Iris pigment epithelial cell (primary cell): ENCODE data around the gene SMIM28.

Experiments
- DNase-seq: peaks from one replicate; pipeline ENCODE4 v3.0.0-alpha.2; 2011; ENCODE audit warnings: low read depth

SMIM28 gene

DNA sequence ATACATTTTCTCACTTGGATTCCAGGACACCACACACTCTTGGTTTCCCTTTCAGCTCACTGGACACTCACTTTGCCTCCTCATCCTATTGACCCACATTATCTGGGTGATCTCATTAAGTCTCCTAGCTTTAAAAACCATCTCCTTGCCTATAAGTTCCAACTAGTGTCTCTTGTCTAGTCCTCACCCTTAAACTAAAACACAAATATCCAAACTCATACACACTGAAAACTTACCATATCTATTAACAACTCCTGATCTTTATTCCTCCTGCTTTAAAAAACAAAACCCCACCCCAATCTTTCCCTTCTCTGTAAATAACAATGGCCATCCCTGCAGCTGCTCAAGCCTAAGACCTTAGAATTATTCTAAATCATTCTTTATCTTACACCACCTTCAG is 3.5 kb upstream of the SMIM28 start:
- no peak for DNase-seq

- DNase-seq = no peak
Observed at GRCh38 chr6:138374815-138375214, 2.9 kb upstream of the SMIM28 start.

DNA sequence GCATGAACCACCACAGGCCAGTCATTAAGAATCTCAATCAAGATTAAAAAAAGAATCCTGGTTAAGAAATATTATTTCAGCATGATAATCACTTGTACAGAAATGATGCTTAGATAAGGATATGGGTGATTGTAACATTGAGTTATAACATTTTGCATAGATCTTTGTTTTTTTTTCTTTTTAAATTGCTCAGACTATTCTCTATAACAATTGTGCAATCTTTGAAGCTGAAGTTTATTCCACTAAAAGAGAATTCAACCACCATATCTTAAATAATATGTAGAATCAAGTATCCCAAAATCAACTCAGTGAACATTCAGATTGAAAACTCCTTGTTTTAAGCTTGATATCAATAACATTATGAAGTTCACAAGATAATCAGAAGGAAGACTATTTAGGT is 663 bp upstream of the SMIM28 start:
- no peak for DNase-seq

GRCh38 chr6:138378463-138378862 is 758 bp downstream of the SMIM28 start:
- no peak for DNase-seq

DNA sequence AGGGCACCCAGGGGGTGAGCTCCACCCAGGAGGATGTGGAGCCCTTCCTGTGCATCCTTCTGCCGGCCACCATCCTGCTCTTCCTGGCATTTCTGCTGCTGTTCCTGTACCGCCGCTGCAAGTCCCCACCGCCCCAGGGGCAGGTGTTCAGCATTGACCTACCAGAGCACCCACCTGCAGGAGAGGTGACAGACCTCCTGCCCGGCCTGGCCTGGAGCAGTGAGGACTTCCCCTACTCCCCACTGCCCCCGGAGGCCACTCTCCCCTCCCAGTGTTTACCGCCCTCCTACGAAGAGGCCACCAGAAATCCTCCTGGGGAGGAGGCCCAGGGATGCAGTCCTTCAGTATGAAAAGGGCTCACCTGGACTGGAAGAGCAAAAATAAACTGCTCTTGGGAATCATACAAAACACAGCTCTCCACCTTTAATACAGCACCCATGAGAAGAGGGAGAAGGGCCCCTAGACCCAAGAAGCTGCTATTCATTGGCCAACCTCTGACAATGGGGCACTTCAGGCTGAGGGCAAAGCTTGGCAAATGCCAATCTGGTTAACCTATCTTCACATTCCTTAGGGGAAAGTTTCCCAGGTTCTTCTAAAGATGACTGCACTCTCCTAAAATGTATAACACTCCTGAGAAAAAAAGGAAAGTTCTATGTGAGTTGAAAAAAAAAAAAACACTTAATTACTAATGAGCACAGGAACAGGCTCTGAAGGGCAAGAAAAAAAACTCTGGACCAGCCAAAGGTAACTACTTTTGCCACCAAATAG is 5.0 kb downstream of the SMIM28 start:
- no peak for DNase-seq

DNA sequence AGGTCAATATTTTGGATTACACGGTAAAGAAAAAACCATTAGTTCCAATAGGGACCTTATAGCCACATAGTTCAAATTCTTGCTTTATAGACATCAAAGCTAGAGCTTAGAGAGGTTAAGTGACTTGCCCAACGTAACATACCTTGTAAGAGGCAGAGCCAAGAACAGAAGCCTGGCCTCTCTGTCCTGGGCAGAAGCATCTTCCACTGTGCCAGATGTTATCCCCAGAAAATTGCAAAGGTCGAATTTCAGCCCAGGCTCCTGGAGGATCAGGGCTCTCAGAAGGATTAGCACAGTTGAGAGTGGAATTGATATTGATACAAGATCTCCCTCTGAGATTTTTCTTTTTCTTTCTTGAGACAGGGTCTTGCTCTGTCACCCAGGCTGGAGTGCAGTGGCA is 6.1 kb downstream of the SMIM28 start:
- DNase-seq = no peak

GRCh38 chr6:138386897-138387296 is 9.2 kb downstream of the SMIM28 start:
- no peak for DNase-seq

DNA sequence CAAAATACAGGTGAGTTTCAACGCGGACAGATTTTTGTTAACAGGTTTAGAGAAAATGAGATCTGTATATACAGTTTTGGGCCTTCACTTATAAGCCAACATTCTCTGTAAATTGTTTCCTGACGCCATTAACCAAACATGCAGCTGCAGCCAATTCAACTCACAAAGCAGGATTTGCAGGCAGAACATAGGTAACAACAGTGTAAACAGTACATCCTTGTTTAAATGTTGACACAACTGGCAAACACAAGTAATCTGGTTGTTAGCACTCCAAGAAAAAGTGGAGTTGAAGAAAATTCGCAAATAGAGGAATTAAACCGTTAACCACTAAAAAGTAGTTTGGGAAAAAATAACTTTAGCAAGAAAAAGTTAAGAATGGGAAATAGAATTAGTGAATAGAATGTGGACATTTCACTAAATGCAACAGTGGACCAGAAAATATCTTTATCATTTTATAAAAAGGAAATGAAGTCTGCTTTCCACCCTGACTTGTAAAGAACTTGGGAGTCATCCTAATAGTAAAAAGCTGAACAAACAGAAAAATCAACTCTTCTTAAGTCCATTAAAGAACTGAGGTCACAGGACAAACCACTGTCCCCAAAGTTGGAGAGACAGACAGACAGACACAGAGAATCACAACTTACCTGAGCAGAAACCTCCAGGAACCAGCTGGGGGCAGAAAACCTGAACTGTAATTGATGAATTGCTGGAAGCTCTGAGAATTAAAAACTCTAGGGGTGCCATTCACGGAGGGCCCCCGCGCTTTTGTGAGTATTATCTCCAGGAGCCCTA is 10.1 kb downstream of the SMIM28 start:
- DNase-seq = no peak

GRCh38 chr6:138389551-138389950 is 11.8 kb downstream of the SMIM28 start:
- no peak for DNase-seq

DNA sequence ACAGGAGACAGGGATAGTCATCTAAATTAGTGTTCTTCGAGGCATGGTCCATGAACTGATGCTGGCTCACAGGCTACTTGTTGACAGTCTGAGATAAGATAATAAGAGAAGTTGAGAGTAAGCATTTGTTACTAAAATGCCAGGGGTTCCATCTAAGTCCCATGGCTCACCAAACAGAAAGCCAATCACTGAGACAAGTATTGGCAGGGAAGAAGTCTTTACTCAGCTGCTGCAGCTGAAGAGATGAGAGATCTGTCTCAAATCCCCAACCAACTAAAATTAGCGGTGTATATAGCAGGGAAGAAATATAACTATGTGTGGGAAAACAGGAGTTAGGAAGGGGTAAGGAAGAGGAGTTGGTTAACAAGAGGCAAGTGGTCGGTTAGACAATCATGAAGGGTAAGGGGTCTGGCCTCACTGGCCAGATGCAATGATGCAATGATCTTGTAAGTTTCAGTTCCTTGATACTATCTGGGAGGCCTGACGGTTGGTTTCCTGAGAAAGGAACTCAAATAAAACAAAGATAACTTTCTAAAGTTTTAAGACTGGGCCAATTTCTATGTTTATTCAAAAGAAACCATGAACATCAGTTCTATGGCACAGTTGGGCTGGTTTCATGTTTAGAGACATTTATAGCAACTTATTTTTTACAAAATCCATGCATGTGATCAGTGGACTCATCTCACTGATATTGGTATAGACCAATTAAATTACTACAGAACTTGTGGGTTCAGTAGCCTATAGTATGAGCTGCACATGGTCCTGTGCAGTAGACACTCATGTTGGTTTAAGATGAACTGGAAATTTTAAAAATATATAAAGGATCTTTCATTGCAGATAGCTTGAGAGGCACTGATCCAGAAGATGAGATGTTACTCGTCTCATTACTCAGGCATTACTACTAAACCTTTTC is 16.4 kb downstream of the SMIM28 start:
- DNase-seq = no peak

DNA sequence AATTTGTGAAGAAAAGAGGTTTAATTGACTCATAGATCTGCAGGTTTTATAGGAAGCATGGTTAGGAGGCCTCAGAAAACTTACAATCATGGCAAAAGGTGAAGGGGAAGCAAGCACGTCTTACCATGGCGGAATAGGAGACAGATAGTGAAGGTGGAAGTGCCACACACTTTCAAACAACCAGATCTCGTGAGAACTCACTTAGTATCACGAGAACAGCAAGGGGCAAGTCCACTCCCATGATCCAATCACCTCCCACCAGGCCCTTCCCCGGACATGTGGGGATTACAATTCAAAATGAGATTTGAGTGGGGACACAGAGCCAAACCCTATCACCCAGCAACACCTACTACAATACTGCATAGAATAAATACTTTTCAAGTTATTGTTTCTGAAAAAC is 19.0 kb downstream of the SMIM28 start:
- DNase-seq = no peak

GRCh38 chr6:138397128-138398122 is 19.7 kb downstream of the SMIM28 start:
- DNase-seq = peak; percentile 57

- no peak for DNase-seq
Observed at GRCh38 chr6:138400326-138400725, 22.6 kb downstream of the SMIM28 start.

- no peak for DNase-seq
Observed at GRCh38 chr6:138401960-138402837, 24.5 kb downstream of the SMIM28 start.

- DNase-seq = no peak
Observed at GRCh38 chr6:138402838-138403187, 25.1 kb downstream of the SMIM28 start.

DNA sequence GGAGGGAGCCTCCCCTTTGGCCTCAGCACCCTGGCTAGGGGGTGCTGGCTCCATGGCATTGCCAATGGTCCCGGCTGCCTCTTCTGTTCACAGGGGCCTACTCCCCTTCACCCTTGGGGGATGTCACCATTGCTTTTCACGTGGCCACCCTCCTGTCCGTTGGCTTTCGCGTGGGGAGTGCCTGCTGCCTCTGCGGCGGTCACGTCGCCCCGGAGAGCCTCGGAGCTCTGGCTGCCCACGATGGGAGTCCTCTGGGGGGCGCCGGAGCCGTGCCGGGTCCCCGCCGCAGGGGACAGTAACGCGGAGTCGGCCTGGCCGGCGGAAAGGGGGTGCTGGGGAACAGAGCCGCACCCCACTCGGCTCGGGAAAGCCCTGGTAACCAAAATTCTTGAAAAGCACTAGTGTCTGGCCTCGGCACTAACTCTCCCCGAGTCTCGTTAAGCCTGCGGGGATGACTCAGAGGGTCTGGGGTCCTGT is 25.7 kb downstream of the SMIM28 start:
- DNase-seq = peak; percentile 28

DNA sequence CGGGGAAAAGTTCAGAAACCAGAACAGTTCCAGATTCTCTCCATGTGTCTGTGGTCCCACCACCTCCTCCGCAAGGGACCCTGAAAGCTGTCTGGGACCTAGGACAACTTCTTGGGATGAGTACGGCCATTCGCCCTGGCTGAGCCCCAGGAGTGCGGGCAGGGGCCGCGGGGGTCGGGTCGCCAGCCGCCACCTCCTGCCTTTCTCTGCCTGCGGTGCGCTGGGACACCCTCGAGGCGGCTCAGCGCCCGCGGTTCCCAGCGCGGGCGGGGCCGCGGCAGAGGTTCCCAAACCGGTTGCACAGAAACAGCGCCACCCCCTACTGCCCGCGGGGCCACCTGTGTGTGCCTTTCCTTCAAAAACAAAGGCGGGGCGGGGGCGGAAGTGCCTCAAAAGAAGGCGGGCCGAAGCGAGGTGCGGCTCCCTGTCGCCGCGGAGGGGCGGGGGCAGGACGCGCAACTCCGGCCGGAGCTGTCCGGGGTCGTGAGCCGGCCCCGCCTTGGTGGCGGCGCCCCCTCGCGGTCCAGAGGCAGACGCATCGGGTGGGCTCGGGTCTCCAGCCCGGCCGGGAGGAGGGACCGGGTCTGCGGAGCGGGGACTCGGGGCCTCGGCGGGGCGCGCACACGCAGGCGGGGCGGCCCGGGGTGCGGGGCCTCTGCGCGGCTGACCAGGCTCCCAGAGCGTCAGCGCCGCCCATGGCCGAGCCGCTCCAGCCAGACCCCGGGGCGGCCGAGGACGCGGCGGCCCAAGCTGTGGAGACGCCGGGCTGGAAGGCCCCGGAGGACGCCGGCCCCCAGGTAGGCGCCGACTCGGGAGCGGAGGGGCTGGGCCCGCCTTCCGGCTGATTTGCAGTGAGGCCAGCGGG is 26.3 kb downstream of the SMIM28 start, which contains the start of gene HEBP2:
TSS of gene HEBP2 (plus strand) at position 423 of the 865 bp plus-strand sequence. CDS start at position 696, 273 bp downstream.
- DNase-seq = peak; percentile 74

DNA sequence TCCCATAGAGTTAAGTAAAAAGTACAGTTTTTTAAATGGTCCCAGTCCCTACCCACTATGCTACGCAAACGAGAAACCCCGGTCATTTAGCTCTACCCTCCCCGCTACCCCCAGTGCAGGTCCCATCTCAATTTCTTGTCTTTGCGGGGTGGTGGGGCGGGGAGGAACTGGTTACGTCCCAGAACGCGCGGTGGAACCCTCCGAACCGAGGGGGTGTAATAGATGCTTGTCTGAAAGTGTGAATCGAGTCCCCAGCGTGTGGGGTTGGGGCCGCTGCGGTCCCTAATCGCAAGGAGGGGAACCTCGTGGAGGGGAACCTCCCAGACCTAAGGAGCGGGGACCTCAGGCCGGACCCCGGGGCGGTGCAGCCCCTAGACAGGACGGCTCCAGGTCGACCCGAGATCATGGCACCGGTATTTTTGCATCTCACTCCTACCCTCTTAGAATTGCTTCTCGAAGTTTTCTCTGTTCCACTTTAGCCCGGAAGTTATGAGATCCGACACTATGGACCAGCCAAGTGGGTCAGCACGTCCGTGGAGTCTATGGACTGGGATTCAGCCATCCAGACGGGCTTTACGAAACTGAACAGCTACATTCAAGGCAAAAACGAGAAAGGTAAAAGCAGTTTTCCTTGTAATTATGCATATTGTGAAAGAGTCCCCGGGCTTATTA is 27.1 kb downstream of the SMIM28 start:
- DNase-seq = peak; percentile 23
